Mesodermal cell (in vitro differentiated cells): ENCODE results near the gene TMEM229B. TPM values are rescaled to one million over a fixed set of nuclear protein-coding genes. Genes with fewer than 3 reads are reported as not detected.

Experiments used
- H3K27ac ChIP-seq: 2 replicates; pipeline ENCODE4 v1.7.0; 2013; ENCODE audit warnings: mild to moderate bottlenecking, low read depth, low read length, moderate library complexity; ENCODE audit not compliant: severe bottlenecking
- H3K36me3 ChIP-seq: 2 replicates; pipeline ENCODE4 v1.7.1; 2013; ENCODE audit warnings: mild to moderate bottlenecking, low read length, moderate library complexity; ENCODE audit not compliant: control insufficient read depth, insufficient read depth
- H3K4me1 ChIP-seq: one replicate; pipeline ENCODE4 v1.7.1; 2013; ENCODE audit warnings: mild to moderate bottlenecking, low read length; ENCODE audit not compliant: insufficient read depth, control insufficient read depth, poor library complexity, severe bottlenecking
- H3K4me3 ChIP-seq: 2 replicates; pipeline ENCODE4 v1.7.0; 2013; ENCODE audit warnings: low read length, control low read depth, mild to moderate bottlenecking; ENCODE audit not compliant: insufficient read depth, poor library complexity, severe bottlenecking; ENCODE audit errors: extremely low read depth
- H3K9me3 ChIP-seq: 2 replicates; pipeline ENCODE4 v1.7.1; 2013; ENCODE audit warnings: mild to moderate bottlenecking, low read length, moderate library complexity; ENCODE audit not compliant: control insufficient read depth
- WGBS, 2 experiments: methylation state at CpG; one replicate each; pipeline ENCODE4 v1.1.5; 2013; ENCODE audit warnings: missing lambda C conversion rate in 2 of 2; ENCODE audit not compliant: insufficient coverage in 2 of 2; 5-methylcytosine and 5-hydroxymethylcytosine counted together
- polyA plus RNA-seq, 2 experiments: library from polyadenylated mRNA; stranded (reverse); fragments of 50-300 nt; gene quantifications; one replicate each; pipeline ENCODE4 v1.2.3, GENCODE V29; 2013

TMEM229B gene
- 0.63 TPM for polyA plus RNA-seq (2013, experiment 1 of 2)
- 0.56 TPM for polyA plus RNA-seq (2013, experiment 2 of 2)

DNA sequence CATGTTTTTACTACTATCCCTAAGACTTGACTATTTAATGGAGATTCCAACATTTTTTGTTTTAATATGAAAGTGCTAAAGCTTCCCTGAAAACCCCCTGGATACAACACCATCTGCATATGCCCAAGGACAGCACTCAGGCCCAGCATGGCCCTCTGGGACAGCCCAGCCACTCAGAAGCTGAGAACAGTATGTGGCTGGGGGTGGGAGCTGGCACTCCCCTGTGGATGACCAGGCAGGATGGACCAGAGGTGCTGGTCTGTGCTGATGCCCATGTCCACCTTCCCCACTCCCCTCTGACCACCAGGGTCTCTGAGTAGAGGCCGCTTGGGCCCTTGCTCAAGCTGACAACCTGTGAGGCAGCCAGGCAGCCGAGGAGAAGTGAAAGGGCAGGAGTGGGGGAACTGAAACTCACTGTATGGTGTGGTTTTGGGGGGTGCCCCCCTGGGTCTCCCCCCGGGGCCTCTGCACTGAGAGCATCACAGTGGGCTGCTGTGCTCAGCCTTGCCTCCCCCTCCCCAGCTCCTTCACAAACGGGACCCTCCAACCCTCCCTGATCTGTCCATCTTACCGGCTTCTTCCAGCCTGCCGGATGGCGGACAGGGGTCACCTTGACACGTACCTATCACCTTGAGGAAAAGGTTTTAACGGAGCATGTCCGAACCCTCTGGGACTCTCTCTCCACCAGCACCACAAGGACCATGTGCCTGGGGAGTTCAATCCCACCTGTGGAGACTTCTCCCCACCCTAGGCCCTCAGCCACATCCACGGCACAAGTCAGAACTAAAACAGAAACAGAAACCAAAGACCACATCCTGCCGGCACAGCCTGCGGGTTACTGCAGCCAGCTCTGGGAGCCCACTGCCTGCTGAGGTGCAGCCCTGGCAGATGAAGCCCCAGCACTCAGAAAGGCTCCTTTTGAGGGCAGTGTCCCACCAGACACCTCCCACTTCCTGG, at the start of gene TMEM229B:
Gene TMEM229B (minus strand): TSS at position 785 of the 957 bp plus-strand sequence. CDS start 14,798 bp downstream, outside the sequence.
- Histone ChIP-seq H3K9me3 (peaks cover 9% of the 10 kb centered on the region), H3K4me1 (peaks cover 7% of the 10 kb centered on the region), H3K36me3 (no peaks in the 10 kb centered on the region), H3K4me3 (no peak within 1 kb of the TSS), H3K27ac (no peak within 1 kb of the TSS)
- WGBS, 2 experiments, result 84 to 88% methylated on average over 9 of the region's 13 CpGs

DNA sequence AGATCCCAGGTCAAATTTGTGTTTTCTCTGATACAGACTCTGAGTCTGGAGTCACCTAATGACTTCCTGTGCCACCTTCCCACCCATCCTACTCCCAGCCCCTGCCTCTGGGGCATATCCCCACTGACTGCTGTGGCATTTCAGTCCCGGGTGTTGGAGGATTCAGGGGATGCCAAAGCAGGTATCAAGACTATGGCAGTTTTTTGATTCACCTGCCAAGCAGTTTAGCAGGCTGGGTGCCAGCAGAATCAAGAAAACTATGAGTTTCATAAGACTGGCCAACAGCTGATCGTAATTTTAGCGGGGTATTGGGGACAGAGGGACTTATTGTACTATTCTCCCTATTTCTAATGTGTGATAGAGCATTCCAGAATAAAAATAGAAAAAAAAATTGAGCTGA, 49.2 kb upstream of the TMEM229B start:
- H3K4me1 ChIP-seq, result peaks cover 5% of the 10 kb centered on the region
- no peak overlapping the region for H3K27ac ChIP-seq
- 100% methylated on average over 1 of the region's 3 CpGs for WGBS, 2 experiments
- no peak overlapping the region for H3K4me3 ChIP-seq
- H3K36me3 ChIP-seq, result no peaks in the 10 kb centered on the region
- H3K9me3 ChIP-seq, result no peaks in the 10 kb centered on the region

DNA sequence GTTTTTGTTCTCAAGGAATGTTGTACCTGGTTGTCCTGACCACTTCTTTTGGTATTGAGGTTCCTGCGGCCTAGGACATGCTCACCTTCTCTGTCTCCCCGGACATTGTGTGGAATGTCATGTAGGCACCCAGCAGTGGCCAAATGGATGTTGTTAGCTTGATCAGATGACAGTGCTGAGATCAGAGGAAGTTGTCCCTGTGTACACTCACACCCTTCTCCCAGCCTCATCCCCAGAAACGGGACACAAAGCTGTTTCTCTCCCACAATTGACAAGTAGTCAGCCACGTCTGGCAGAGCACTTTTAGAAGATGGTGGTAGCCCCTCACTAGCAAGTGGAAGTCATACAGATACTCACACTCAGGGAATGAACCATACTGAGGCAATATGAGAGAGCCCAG, 47.6 kb upstream of the TMEM229B start:
- Histone ChIP-seq H3K36me3 (no peaks in the 10 kb centered on the region), H3K9me3 (no peaks in the 10 kb centered on the region), H3K27ac (no peak overlapping the region), H3K4me3 (no peak overlapping the region), H3K4me1 (peaks cover 5% of the 10 kb centered on the region)
- 83 to 84% methylated on average over 3 to 4 of the region's 4 CpGs for WGBS, 2 experiments

DNA sequence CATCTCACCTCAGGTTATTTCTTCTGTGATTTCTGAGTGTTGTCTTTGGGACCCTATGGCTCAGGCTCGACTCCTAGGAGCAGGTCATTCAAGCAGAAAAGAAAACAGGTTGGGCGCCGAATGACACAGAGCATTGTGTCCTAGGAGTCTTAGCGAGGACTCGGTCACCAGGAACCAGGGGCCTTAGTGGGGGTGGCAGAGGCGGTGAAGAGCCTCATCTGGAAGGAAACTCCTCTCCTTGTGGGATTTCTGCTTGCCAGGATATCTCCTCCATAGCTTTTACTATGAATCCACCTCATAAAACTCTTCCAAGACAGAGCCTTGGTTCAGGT, 45.2 kb upstream of the TMEM229B start:
- H3K36me3 ChIP-seq, result no peaks in the 10 kb centered on the region
- no peaks in the 10 kb centered on the region for H3K9me3 ChIP-seq
- 8 to 10% methylated on average over 6 of the region's 6 CpGs for WGBS, 2 experiments
- H3K27ac ChIP-seq, result no peak overlapping the region
- peaks cover 3% of the 10 kb centered on the region for H3K4me1 ChIP-seq
- H3K4me3 ChIP-seq, result peak overlapping the region; percentile 55

DNA sequence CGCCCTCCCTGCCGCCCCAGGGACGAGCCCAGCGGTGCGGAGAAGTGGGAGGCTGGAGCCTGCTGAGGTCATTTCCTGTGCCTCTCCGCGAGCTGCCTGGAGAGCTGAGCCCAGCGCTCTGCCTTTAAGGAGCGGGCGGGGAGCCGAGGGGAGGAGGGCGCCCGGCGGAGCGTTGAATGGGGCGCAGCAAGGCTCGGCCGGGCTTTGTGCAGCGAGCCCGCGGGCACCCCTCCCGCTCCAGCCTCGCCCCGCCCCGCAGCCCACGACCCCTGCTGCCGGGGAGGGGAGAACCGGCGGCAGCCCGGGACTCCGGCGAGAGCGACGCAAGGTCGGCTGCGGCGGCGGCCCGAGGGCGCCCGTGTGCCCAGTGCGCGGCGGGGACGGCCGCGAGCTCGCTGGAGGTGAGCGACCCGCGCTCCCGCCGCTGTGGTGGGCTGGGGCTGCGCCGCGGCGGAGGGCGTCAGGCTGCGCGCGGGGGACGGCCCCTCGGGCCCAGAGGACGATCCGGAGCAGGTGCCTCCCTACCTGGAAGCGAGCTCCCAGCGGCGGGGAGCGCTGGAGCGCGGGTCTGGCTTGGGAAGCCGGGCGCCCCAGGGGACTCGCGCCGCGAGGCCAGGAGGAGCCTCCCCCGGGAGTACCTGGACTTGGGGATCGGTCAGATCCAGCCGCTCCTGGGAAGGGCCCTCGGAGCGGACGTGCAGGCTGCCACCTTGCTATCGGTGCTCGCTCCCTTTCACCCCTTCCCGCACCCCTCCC, 44.7 kb upstream of the TMEM229B start, which contains the start of gene PLEKHH1:
Gene PLEKHH1 (plus strand): TSS at position 293 of the 756 bp plus-strand sequence. CDS start 8,578 bp downstream, outside the sequence.
- Histone ChIP-seq H3K36me3 (no peaks in the 10 kb centered on the region), H3K4me3 (peak within 1 kb of the TSS; percentile 55), H3K9me3 (no peaks in the 10 kb centered on the region), H3K27ac (peak within 1 kb of the TSS; percentile 29), H3K4me1 (peaks cover 3% of the 10 kb centered on the region)
- WGBS, 2 experiments, result 0% methylated on average over 46 to 65 of the region's 86 CpGs

DNA sequence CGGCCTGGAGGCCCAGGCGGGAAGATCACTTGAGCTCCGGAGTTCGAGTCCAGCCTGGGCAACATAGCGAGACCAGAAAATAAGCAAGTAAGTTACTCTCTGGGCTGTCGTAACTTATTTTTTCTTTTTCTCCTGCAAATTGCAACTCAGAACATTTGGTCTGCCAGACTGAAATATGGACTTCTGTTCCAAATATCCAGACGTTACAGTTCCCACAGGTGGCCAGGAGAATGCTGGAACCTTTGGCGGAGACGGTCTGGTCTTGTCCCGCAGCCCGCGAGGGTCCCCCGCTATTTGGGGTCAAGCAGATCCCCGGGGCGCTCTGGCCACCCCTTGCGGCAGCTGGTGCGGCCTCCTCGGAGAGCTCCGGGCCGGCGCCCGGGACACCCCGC, 44.1 kb upstream of the TMEM229B start:
- Histone ChIP-seq H3K4me3 (peak overlapping the region; percentile 55), H3K27ac (peak overlapping the region; percentile 29), H3K4me1 (peaks cover 3% of the 10 kb centered on the region), H3K36me3 (no peaks in the 10 kb centered on the region), H3K9me3 (no peaks in the 10 kb centered on the region)
- 31 to 42% methylated on average over 14 to 20 of the region's 23 CpGs for WGBS, 2 experiments

DNA sequence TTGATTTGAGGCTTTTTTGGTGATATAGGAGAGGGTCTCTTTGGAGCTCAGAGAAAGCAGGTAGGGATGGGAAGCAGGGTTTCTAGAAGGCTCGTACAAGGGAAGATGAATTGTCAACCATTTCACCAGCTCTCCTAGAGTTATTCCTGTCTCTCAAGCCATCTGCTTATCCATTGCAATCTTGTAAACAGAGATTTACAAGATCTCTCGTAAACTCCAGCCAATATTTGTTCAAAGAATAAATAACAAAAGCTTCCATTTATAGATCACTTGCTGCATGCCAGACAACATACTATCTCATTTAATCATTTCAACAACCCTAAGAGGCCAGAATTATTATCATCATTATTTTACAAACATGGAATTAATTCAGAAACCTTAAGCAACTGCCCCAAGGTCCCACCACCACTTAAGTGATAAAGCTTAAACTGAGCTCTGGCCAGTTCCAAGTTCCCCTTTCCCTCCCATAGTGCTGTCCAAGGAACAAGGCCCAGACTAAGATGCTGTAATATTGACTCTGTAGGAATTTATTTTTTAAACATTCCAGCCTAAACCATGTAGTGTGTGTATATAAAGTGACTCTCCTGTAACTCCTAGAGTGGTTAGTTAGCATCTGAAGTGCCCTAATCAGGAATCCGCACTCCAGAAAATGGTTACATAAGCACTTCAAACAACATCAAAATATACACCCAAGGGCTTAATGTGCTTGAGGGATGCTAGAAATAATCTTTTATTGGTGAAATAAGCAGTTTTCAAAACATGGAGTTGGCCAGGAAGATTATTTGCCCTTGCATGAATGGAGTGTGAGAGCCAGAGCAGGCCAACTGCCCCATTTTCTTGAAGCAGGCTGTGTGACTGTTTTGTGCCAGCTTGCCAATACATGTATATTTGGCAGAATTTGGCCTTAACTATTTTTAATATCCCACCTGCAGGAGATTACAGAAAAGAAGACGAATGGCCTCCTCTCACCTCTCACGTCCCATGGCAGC, 41.7 kb upstream of the TMEM229B start:
- no peak overlapping the region for H3K27ac ChIP-seq
- no peaks in the 10 kb centered on the region for H3K9me3 ChIP-seq
- WGBS, 2 experiments, result 83 to 94% methylated on average over 4 of the region's 5 CpGs
- peaks cover 3% of the 10 kb centered on the region for H3K4me1 ChIP-seq
- H3K36me3 ChIP-seq, result no peaks in the 10 kb centered on the region
- no peak overlapping the region for H3K4me3 ChIP-seq

DNA sequence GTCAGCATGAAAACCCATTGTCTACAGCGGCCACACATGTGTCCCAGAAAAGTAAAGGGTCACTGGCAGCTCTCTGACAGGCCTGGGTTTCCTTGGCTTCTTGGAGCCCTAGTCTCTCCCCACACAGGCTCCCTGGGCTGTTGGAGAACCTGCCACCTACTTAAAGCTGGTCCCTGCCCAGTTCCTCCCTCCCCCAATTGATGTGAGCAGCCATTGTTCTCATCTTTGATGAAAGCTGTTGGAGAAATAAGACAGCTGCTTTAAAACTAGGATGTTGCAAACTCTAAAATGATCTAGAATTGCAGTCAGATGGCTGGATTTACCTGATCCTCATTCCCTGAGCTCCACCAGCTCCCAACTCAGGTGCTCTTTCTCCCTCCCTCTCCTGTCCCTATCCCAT, 39.8 kb upstream of the TMEM229B start:
- Histone ChIP-seq H3K9me3 (no peaks in the 10 kb centered on the region), H3K4me3 (no peak overlapping the region), H3K27ac (no peak overlapping the region), H3K36me3 (no peaks in the 10 kb centered on the region), H3K4me1 (no peaks in the 10 kb centered on the region)
- 86 to 100% methylated on average over 1 of the region's 1 CpG for WGBS, 2 experiments

DNA sequence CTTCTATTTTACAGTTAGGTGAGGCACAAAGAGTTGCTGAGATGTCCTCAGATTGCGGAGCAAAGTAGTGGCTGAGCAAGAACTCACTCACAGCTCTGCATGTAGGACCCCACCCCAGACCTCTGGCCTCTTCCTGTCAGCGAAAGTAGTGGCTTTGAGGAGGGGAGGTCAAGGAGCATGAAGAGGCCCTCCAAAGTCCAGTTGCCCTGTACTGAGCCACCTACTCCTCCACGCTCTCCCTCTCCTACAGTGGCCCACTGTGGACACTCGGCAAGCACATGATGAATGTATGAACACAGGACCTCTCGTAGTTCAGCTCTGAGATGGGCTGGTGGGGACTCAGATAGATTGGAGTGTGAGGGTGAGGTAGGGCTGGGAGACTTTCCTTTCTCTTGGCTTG, 39.2 kb upstream of the TMEM229B start:
- Histone ChIP-seq H3K4me1 (no peaks in the 10 kb centered on the region), H3K4me3 (no peak overlapping the region), H3K36me3 (no peaks in the 10 kb centered on the region), H3K27ac (no peak overlapping the region), H3K9me3 (no peaks in the 10 kb centered on the region)
- WGBS, 2 experiments, result 80 to 100% methylated on average over 1 to 2 of the region's 5 CpGs
